NCI-H1105 treated with DMSO at 0.1 percent for 48 hours (cell line): Measurements from ENCODE around the gene ARHGEF19.
"Not testable (repeated sequence)": the region's sequence is repeated elsewhere in the genome, so short reads cannot be mapped to it uniquely, and the experiment has no call there.

ENCODE experiments used
- DNase-seq: peaks from one replicate; lab custom pipeline; 2025; lab: John Stamatoyannopoulos, UW

Gene ARHGEF19

DNA sequence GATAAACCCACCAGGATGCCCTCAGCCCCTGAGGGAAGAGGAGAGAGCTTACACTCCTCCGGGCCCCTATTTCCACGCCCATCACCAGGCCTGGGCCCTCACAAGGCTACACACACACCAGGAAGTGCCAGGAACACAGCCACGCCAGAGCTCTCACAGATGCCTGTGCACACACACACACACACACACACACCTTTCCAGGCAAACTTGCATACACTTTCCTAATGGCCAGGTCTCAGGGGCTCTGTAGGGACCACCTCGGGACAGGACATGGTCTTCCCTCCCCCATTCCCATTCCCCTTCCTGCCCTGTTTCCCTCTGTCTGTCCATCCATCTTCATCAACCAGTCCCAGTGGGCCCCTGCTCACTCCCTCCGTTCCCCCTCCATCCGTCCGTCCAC is 46.9 kb downstream of the ARHGEF19 start:
- DNase-seq: no peak

- no peak for DNase-seq
Observed at GRCh38 chr1:16165073-16165364, 47.4 kb downstream of the ARHGEF19 start.

GRCh38 chr1:16164213-16165072 is 48.0 kb downstream of the ARHGEF19 start:
- peak; percentile 85 for DNase-seq

DNA sequence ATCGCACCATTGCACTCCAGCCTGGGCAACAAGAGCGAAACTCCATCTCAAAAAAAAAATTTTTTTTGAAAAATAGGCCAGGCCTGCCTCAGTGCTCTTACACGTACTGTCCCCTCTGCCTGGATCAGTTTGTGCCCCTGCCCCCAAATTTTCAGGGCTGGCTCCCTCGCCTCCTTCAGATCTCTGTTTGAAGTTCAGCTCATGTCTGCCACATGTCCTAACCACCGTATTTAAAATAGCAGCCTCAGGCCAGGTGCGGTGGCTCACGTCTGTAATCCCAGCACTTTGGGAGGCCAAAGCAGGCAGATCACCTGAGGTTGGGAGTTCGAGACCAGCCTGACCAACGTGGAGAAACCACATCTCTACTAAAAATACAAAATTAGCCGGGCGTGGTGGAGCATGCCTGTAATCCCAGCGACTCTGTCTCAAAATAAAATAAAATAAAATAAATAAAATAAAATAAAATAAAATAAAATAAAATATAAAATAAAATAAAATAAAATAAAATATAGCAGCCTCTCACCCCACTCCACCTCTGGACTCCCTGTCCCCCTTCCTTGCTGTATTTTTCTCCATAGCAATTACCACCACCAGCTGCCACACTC is 48.7 kb downstream of the ARHGEF19 start:
- DNase-seq: not testable (repeated sequence)

- no peak for DNase-seq
Observed at GRCh38 chr1:16162163-16162822, 50.2 kb downstream of the ARHGEF19 start.

DNA sequence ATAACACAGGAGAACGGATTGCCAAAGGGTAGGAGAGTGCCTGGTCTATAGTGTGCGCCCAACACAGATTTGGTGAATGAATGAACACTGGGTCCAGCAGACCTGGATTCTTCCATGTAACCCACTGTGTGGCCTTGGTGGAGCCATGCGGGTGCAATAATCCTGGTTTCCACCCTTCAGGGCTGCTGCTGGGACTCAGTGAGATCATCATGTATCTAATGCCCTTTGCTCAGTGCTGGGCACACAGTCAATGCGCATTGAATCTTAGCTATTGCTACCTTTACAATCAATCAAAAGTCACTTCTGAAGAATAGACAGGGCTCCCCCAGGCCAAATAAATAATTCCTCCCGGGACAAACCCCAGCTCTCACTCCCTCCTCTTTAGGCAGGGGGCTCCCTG is 50.7 kb downstream of the ARHGEF19 start:
- DNase-seq: no peak

GRCh38 chr1:16158993-16159831 is 53.2 kb downstream of the ARHGEF19 start:
- no peak for DNase-seq

DNA sequence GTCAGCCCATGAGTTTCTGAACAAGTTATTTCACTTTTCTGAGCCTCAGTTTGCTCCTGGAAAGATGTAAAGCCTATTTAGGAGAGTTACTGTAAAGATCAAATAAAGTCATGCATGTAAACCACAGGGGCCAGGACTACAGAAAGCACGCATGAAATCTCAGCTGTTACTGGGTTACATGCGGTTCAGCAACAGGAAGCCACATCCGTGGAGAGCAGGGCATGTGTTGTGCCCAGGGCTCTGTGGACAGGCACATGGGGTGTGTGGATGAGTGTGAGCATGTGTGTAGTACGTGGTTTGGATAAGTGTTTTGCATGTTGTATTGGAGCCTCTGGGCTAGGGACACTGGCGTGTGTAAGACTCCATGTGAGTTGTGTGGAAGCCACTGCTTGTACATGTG is 54.4 kb downstream of the ARHGEF19 start:
- no peak for DNase-seq

- DNase-seq: no peak
Observed at GRCh38 chr1:16156848-16157495, 55.5 kb downstream of the ARHGEF19 start.

DNA sequence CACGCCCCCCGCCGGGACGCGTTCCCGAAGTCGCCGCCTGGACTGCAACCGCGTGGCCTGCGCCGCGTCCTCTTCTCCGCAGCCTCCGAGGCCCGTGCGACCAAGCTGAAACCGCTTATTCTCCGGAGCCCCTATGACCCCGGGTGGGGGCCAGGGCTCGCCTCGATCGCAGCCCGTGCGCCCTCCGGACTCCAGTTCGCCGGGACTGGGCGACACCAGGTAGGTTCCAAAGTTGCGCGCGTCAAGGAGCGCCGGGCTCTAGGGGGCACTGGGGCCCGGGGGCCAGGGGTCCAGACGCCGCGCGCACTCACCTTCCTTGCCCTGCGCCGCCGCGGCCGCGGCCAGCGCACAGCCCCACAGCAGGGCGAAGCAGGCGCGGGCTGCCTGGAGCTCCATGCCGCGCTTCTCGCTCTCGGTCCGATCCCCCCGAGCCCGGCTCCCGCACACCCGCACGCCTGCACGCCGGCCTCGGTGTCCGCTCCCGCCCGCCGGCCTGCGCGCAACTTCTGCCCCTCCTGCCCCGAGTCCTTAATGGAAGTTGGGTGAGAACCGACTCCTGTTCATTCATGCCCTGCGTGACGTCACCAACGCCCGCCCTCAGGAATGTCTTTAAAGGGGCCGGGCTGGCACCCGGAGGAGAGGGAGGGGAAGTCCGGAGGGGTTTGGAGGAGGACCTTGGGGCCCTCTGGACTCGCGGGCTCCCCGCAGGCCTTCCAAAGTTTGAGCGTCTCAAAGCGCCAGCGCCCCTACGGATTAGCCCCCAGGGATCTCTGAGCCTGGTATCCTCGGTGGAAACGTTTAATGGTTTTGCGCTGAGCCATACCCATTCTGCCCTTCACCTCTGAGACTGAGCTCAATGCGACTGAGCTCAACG is 56.7 kb downstream of the ARHGEF19 start, which contains the start of gene EPHA2:
Gene EPHA2 (minus strand): TSS at position 533 of the 874 bp plus-strand sequence. CDS start 137 bp downstream, at position 396.
- DNase-seq: peak; percentile 47

DNA sequence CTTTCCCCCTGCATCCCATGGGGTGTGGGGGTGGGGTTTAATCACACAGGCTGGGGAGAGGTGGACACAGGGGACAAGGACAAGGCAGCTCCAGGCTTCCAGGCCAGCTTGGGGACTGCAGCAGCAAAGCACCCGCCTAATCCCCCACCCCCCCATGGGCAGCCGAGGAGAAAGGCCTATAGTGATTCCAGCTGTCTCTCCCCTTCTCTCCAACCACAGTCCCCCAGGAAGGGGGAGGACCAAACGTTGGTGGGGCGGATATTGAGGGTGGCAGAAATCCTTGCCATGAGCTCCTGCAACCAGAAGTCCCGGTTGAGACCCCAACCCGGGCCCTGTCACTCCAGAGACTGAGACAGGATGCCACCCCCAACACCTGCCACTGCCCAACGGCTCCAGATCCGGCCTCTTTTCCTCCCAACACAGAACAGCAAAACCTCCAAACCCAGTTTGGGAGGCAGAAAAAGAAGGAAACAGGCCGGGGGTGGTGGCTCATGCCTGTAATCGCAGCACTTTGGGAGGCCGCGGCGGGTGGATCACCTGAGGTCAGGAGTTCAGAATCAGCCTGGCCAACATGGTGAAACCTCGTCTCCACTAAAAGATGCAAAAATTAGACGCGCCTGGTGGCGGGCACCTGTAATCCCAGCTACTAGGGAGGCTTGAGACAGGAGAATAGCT is 58.3 kb downstream of the ARHGEF19 start:
- DNase-seq: no peak

- no peak for DNase-seq
Observed at GRCh38 chr1:16153096-16153998, 59.1 kb downstream of the ARHGEF19 start.

- no peak for DNase-seq
Observed at GRCh38 chr1:16152481-16153087, 59.9 kb downstream of the ARHGEF19 start.

DNA sequence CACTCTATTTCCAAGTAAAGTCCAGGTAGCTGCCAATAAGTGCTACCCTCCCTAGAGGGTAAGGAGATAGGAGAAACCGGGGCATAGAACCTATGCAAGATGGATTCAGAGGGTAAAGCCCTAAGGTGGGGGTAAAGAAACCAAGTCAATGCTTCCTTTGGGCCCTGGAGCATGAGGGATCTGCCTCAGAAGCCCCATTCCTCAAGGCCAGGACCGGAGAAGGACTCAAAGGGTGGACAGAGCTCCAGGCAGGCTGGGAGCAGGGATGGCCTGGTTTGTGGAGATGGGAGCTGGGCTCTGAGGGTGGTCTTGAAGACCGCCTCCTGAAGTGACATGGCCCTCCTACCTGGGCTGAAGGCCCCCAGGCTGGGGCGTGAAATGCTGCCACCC is 60.5 kb downstream of the ARHGEF19 start:
- no peak for DNase-seq

DNA sequence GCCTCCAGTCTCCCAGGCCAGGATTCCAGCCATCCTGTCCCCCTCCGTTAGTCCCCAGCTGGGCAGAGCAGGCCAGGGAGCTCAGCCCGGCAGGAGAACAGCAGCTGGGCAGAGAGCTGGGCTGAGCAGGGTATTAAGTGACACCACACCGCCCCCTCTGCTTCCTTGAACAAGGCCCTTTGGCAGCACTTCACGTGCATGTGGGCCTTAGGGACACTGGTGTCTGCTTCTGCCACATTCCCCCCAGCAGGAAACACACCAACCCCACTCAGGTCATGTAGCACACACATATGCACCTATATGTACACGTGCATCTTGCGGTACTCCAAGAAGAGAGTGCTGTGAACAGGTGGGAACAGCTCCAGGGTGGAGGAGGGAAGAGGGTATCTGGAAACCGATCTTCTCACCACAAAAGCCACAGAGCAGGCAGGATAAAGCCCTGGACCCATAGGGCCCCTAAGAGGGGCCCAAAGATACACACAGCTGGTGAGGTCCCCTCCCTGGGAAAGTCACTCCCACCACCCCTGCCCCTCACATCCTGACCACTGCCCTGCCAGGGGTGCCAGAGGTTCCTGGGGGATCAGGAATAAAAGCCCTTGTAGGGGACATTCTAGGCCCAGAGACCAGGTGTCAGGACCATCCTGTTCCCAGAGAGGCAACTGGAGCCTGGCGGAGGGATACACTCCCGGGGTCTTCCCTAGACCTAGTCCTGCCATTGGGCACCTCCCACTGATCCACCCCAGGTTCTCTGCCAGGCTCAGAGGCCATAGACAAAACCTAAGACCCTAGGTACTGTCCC is 61.1 kb downstream of the ARHGEF19 start:
- no peak for DNase-seq

DNA sequence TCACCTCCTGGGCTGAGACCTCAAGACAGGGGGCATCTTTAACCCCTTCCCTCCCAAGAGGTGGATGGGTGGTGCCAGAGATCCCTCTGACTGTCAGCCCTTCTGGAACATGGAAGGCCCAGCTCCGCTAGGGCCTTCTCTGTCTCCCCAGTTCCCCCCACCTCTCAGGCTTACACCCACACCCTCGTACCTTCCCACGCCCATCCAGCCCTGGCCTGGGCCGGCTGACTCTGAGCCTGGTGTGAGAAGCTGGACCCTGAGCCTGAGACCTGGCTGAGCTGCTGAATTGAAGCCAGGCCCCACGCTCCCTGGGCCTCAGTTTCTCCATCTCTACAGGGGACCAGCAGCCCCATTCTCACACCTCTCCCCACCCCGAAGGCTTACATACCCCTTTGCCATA is 61.9 kb downstream of the ARHGEF19 start:
- no peak for DNase-seq

DNA sequence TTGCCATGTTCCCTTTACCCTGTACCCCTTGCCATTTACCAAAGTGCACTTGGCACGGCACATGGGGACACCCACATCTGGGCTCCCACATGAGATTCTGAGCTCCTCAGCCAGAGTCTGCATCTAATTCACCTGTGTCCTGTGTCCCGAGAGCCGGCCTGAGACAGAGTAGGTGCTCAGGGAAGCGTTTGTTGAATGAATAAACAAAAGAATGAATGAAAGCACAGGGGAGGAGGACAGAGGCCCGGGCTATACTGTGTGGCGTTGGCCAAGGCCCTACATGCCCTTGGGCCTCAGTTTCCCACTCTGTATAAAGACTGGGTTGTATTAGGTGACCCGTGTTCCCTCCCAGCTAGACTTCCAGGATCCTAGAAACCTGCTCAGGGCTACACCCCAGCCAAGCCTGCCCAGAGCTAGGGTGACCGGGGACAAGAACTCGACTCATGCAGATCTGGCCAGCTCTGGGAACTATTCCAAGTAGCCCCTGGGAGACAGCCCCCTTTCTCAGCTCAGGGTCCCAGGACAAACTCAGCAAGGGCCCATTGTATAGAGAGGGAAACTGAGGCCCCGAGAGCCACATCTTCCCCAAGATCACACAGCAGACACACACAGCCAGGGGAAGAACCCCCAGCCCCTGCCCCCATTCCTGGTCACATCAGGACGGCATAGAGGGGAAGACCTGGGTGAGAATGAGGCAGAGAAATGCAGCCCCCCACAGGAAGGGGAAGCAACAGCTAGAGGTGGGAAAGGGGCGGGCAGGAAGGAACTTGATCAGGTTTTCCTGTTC is 62.6 kb downstream of the ARHGEF19 start:
- DNase-seq: no peak
